ENCODE results near the gene POLR2J3.
"Not testable (repeated sequence)": the region's sequence is repeated elsewhere in the genome, so short reads cannot be mapped to it uniquely, and the experiment has no call there.

- not testable (repeated sequence) for TF ChIP-seq POLR2A, CTCF (IDR thresholded peaks at IDR 0.05)
Observed at GRCh38 chr7:102610441-102610840, 38.1 kb upstream of the POLR2J3 start.

Data from right lobe of liver (tissue), 4 donors.